GM12878 (cell line): ENCODE results near the gene TRAPPC2B. TPM values are rescaled to one million over a fixed set of nuclear protein-coding genes. Genes with fewer than 3 reads are reported as not detected.

Experiments
- ASH2L ChIP-seq: fragments of 300-600, 200-600 bp; sonication (generic); IDR thresholded peaks from 2 replicates; pipeline ENCODE4 v1.6.1; 2017; ENCODE audit warnings: low read depth, mild to moderate bottlenecking, borderline replicate concordance
- KAT2A ChIP-seq: conservative IDR thresholded peaks from 2 replicates; pipeline ENCODE4 v1.6.1; 2011; ENCODE audit warnings: low read depth, low read length; ENCODE audit not compliant: control insufficient read depth
- MXI1 ChIP-seq: fragments of 150-350 bp; IDR thresholded peaks from 2 replicates; pipeline ENCODE4 v1.6.1; 2011; ENCODE audit warnings: low read depth, mild to moderate bottlenecking, inconsistent platforms, low read length, improper control_type of control experiment
- NR2C1 ChIP-seq: fragments of 450-650 bp; IDR thresholded peaks from 2 replicates; pipeline ENCODE4 v1.6.1; 2017; ENCODE audit warnings: antibody characterized with exemption, mild to moderate bottlenecking, moderate library complexity
- POLR2A ChIP-seq: IDR thresholded peaks from 2 replicates; pipeline ENCODE4 v1.6.1; 2011; ENCODE audit warnings: low read depth, mild to moderate bottlenecking, low read length
- YY1 ChIP-seq: IDR thresholded peaks from 2 replicates; pipeline ENCODE4 v1.6.1; 2011; ENCODE audit warnings: low read depth, mild to moderate bottlenecking, low read length
- ZNF24 ChIP-seq: fragments of 450-650 bp; IDR thresholded peaks from 2 replicates; pipeline ENCODE4 v1.6.1; 2017; ENCODE audit warnings: antibody characterized with exemption, mild to moderate bottlenecking
- polyA plus RNA-seq, 11 experiments: library from polyadenylated mRNA; depleted of rRNA in 4 of 11; unstranded in 6 of 11; stranded (reverse) in 5 of 11; fragments of >200 nt; fragmentation: Nextera tagmentation in 4 of 11; fragmentation: Illumina TruSeq in 1 of 11; extraction: Ambion mirVana in 4 of 11; extraction: Trizol in 1 of 11; gene quantifications; 1 replicate in 1 of 11; 2 replicates in 10 of 11; pipeline versions ENCODE4 v1.2.1 to v1.2.3, GENCODE V29; 2011 to 2016; ENCODE audit warnings: inconsistent platforms in 2 of 11, missing spikeins in 2 of 11, low read depth in 1 of 11
- total RNA-seq, 4 experiments: library from RNA; depleted of rRNA in 3 of 4; stranded (reverse); fragments of >200 nt in 3 of 4; fragmentation: Illumina TruSeq in 1 of 4; extraction: Trizol in 1 of 4; gene quantifications; 2 replicates each; pipeline versions ENCODE4 v1.2.1 to v1.2.3, GENCODE V29; 2013 to 2021
- TF ChIP-seq, protein P1 (sequence below): fragments of 450-650 bp; conservative IDR thresholded peaks from 2 replicates; pipeline ENCODE4 v1.6.1; 2017; ENCODE audit warnings: mild to moderate bottlenecking, moderate library complexity
- TF ChIP-seq, protein P2 (sequence below): IDR thresholded peaks from 2 replicates; pipeline ENCODE4 v1.6.1; 2012; ENCODE audit warnings: low read depth, low read length, improper control_type of control experiment

The TRAPPC2B gene
- total and polyA plus RNA-seq, 10 of the 15 experiments (the other 5 are each of a cell fraction or from before 2014, with no cell fraction given), result 10.6 to 86.4 (median 25.6) TPM

DNA sequence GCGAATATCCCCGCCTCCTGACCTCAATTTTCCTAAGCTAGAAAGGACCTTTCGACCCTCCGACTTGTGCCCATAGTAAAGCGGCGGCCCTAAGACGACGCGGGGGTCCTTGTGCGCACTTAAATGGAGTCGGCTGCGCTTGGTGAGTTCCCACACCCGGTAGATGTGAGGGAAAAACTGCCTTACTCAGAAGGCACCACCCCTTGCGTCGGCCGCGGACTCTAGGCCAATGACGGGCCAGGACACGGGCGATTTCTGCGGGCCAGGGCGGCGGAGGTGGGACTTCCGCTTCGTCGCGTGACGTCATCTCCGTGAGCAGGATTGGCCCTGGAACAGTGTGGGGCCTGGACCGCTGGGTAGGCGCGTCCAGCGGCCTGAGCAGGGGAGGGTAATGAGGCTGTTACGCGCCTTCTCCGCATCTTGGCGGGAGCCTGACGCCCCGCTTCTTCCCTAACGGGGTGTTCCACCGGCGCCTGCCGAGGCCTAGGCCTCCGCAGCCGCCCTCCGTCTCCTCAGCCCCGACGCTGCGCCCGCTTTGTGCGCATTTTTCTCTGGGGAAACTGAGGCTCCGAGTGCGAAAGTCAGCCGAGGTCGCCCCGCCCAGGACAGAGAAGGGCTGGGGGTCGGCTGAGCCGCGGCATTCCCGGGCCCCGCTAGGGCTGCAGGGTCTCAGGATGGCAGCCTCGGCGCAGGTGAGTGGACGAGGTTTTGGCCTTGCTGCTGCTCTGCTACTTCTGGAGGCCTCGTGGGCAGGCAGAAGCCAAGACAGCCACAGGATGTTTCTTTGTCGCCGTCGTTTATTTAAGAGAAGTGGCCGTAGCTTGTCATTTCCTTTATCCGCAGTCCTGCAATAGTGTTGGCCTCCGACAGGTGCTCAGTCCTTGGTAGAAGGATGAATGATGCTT, 42.9 kb upstream of the TRAPPC2B start, which contains the start of gene ZNF543 (continued):
- TF ChIP-seq, protein P1, sequence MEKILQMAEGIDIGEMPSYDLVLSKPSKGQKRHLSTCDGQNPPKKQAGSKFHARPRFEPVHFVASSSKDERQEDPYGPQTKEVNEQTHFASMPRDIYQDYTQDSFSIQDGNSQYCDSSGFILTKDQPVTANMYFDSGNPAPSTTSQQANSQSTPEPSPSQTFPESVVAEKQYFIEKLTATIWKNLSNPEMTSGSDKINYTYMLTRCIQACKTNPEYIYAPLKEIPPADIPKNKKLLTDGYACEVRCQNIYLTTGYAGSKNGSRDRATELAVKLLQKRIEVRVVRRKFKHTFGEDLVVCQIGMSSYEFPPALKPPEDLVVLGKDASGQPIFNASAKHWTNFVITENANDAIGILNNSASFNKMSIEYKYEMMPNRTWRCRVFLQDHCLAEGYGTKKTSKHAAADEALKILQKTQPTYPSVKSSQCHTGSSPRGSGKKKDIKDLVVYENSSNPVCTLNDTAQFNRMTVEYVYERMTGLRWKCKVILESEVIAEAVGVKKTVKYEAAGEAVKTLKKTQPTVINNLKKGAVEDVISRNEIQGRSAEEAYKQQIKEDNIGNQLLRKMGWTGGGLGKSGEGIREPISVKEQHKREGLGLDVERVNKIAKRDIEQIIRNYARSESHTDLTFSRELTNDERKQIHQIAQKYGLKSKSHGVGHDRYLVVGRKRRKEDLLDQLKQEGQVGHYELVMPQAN, result peak; percentile 53; the same call in 1 of the 2 replicates
- TF ChIP-seq, protein P2, sequence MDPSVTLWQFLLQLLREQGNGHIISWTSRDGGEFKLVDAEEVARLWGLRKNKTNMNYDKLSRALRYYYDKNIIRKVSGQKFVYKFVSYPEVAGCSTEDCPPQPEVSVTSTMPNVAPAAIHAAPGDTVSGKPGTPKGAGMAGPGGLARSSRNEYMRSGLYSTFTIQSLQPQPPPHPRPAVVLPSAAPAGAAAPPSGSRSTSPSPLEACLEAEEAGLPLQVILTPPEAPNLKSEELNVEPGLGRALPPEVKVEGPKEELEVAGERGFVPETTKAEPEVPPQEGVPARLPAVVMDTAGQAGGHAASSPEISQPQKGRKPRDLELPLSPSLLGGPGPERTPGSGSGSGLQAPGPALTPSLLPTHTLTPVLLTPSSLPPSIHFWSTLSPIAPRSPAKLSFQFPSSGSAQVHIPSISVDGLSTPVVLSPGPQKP, result no peak
- TF ChIP-seq NR2C1 (peak; percentile 48; the same call in 1 of the 2 replicates), KAT2A (no peak), ZNF24 (no peak), YY1 (peak; percentile 65; the same call in 1 of the 2 replicates), ASH2L (no peak), POLR2A (peak; percentile 93), MXI1 (peak; percentile 54; the same call in 1 of the 2 replicates)
